Activated CD8-positive, alpha-beta memory T cell treated with anti-CD3 and anti-CD28 coated beads, Interleukin-2, amount 50 U/mL, for 48 hours (primary cell): ENCODE data around the gene ASPSCR1.
"Not testable (repeated sequence)": the region's sequence is repeated elsewhere in the genome, so short reads cannot be mapped to it uniquely, and the experiment has no call there.

Source experiments
- DNase-seq: peaks from one replicate; pipeline ENCODE4 v3.0.0-alpha.2; 2020

The ASPSCR1 gene

DNA sequence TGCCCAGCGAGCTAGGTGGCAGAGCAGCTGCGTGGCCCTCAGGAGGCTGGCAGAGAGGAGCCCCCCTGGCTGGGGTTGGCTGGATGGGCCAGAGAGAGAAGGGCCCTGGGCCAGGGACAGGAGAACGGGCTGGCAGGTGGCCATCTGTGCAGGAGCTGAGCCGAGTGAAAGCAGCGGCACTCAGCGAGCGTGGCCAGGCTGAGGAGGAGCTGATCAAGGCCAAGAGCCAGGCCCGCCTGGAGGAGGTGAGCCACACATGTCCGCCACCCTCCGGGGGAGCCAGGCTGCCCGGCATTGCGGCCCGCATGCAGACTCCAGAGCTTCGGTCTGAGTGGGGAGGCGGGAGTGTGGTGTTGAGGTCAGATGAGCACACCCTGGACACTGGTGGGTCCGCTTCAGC, 52.0 kb downstream of the ASPSCR1 start:
- DNase-seq: no peak

- no peak for DNase-seq
Observed at GRCh38 chr17:82029990-82030469, 52.6 kb downstream of the ASPSCR1 start.

DNA sequence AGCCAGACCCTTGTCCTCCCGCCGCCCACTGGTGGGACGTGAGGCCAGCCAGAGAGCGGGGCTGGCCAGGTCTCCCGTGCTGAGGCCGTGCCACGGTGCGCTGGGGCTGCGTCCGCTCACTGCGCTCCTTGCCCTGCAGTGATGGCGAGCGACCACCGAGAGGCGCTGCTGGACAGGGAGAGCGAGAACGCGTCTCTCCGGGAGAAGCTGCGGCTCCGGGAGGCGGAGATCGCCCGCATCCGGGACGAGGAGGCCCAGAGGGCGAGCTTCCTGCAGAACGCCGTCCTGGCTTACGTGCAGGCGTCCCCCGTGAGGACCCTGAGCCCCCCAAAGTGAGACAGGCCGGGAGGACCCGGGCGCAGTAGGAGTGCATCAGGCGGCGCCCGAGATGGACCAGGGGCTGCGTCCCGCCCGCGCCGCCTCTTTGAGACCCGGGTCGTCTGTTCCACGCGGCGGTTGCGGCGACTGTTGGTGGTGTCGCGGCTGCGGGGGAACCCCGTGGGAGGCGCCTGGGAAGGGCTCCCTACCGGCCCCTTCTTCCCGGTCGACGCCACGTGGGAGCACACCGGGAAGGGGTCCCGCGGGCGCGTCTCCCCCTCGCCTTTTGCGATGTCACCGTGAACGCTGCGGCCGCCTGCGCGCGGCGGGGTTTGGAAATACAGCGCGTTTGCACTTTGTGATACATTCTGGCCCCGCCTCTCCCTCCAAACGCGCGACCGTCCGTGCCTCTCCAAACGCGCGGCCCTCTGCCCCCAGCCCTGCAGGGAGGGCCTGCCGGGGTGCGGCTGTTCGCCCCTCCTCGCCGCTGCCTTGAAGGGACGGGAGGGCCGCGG, 53.3 kb downstream of the ASPSCR1 start:
- peak; percentile 90 for DNase-seq

- no peak for DNase-seq
Observed at GRCh38 chr17:82031303-82031884, 54.0 kb downstream of the ASPSCR1 start, which contains the start of gene RAC3. RAC3 (plus strand) TSS chr17:82031678; CDS start chr17:82031762, 84 bp downstream.

DNA sequence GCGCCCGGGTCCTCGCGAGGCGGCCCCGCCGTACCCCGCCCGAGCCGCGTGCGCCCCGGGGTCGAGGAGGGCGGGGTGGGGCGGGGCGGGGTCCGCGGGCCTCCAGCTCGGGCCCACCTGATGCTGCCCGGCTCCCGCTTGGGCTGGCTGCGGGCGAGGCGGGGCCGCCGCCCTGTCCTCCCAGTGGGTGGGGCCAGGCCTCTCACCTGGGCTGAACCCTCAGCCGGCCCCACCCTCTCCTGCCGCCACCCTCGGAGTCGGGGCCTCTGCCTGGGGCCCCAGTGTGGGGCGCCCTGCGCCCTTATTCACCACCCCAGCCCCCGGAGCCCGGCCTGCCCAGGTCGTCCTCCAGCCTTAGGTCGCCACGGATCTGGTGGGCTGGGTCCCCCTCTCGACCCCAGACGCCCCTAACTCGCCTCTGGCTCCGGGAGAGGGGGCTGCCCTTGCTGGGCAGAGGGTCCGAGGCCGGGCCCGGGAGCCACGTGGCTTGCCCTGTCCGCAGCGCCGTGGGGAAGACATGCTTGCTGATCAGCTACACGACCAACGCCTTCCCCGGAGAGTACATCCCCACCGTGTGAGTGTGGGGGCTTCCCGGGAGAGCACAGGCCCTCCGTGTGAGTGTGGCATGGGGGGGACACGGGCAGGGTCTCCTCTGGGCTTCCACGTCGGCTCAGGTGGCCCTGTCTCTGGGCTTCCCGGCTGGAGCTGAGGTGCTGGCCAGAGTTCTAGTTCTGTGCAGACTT, 54.6 kb downstream of the ASPSCR1 start:
- DNase-seq: no peak

GRCh38 chr17:82033359-82034085, 56.1 kb downstream of the ASPSCR1 start:
- DNase-seq: no peak

GRCh38 chr17:82034371-82035011, 57.1 kb downstream of the ASPSCR1 start:
- no peak for DNase-seq

GRCh38 chr17:82035488-82035887, 58.1 kb downstream of the ASPSCR1 start:
- no peak for DNase-seq

- DNase-seq: no peak
Observed at GRCh38 chr17:82035956-82036633, 58.7 kb downstream of the ASPSCR1 start.

GRCh38 chr17:82036634-82037091, 59.2 kb downstream of the ASPSCR1 start:
- DNase-seq: no peak

DNA sequence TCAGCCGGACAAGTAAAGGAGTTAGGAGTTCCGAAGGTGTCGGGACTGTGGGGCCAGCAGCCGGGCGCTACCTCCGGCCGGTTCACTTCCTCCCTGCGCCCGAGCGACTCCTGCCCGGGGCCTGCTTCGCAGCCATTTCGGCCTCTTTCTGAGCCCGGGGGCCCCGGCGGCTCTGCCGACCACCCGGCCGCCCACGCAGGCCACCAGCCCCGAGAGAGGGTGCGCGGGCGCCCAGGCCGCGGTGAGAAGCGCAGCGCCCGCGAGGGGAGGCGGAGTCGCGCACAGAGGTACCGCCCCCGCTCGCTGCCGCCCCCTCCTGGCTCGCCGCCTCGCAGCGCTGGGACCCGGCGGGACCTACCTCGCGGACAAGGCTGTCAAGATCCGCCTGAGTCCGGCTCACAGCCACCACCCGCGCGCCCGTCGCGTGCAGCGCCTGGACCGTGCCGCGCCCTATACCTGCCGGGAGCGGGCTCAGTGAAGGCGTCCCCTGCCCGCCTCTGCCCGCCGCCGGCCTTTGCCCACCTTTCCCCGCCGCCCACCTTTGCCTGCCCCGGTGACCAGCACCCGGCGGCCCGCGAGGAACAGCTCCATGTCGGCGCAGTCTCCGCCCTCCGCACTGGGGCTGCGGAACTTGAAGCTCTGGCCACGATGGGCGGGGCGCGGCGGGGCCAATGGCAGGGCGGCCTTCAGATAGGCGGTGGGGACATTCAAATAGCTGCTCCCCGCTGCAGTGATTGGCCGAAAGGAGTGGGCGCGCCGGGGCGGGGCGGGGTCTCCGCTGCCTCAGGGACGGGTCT, 59.9 kb downstream of the ASPSCR1 start, which contains the start of gene DCXR:
Gene DCXR, minus strand, starts transcription at position 606 of the 797 bp plus-strand sequence. Its CDS starts 15 bp downstream, at position 591.
- DNase-seq: peak; percentile 97

DNA sequence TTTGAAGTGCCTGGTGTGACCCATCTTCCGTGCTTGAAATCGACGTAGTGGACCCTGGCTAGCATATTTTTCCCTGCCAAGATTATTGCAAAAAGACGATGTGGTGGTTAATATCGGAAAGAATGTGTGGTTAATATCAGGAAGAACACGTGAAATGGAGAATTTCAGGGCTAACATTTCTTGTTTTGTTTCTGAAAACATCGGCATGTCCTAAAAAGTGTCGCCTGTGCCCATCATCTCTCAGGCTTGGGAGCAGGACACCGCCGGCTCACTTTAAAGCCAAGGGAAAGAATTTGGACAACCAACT, 60.4 kb downstream of the ASPSCR1 start:
- no peak for DNase-seq

DNA sequence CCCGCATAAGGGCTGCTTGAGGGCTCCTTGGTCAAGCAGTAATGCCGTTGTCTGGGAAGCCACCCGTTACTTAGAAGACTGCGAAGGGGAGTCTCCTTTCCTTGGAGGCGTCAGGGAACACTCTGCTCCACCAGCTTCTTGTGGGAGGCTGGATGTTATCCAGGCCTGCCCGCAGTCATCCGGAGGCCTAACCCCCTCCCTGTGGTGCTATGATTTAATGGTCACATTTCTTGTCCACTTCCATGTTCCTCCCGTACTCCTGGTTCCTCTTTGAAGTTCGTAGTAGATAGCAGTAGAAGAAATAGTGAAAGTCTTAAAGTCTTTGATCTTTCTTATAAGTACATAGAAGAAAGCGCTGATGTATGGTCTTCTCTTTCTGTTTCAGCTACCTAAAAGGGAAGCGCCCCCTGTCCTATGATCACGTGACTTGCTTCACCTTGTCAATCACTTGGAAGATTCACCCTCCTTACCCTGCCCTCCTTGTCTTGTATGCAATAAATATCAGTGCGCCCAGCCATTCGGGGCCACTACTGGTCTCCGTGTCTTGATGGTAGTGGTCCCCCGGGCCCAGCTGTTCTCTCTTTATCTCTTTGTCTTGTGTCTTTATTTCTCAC, 61.5 kb downstream of the ASPSCR1 start:
- DNase-seq: not testable (repeated sequence)

GRCh38 chr17:82039695-82040299, 62.4 kb downstream of the ASPSCR1 start:
- no peak for DNase-seq

DNA sequence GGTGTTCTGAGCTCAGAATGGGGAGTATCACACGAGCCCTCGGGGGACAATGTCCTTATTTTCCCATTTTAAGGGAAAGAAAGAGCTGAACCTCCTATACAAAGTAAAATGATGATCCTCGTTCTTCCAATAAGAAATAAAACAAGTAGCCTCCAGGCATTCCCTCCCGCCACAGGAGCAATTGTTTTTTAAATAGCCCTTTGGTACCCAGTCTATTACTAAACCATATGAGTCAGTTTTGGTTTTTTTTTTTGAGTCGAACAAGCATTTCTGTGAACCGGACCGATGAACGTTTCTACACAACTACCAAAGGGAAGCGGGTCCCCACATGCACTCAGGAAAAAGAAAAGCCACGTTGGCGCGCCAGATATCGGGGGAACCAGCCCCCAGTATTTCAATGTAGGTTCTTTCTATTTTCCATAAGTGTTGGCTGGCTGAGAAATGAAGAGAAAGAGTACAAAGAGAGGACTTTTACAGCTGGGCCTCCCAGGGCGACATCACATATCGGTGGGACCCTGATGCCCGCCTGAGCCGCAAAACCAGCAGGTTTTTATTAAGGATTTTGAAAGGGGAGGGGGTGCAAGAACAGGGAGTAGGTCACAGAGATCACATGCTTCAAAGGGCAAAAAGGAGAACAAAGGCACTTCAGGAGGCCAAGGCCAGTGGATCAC, 63.9 kb downstream of the ASPSCR1 start:
- no peak for DNase-seq

DNA sequence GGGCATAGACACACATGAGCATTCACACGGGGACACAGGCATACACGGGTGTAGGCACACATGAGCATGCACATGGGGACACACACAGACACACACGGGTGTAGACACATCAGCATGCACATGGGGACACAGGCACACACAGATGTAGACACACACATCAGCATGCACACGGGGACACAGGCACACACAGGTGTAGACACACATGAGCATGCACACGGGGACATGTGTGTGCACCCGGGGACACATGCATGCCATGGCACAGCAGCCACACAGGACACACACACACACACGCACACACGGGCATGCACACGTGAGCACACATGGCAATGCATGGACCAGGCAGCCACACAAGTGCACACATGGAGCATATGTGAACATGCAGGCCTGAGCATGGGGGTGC, 65.2 kb downstream of the ASPSCR1 start:
- no peak for DNase-seq

DNA sequence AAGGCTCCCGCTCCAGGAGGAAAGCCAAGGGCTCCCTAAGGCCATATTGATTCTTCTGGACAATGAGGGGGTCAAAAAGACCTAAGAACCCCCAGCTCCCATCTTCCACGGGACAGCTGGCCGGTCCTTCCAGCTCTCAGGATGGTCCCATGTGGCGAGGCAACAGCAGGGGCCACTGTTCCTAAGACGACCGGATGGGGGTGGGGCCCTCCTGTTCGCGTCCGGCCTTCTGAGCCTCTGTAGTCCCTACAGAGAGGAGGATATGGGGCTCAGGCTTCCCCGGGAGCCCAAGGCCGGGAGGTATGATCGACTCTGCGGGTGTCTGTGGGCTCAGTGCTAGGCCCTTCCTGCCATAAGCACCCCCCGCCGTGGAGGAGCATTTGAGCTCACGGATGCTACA, 66.1 kb downstream of the ASPSCR1 start:
- no peak for DNase-seq

- DNase-seq: no peak
Observed at GRCh38 chr17:82045936-82046484, 68.6 kb downstream of the ASPSCR1 start.

- no peak for DNase-seq
Observed at GRCh38 chr17:82046903-82047302, 69.5 kb downstream of the ASPSCR1 start.
